GM18519 (cell line): Measurements from ENCODE around the gene PLXDC2.
"Not testable (repeated sequence)": the region's sequence is repeated elsewhere in the genome, so short reads cannot be mapped to it uniquely, and the experiment has no call there.

ENCODE experiments used
- ATAC-seq: cut with Tn5 transposase; IDR thresholded peaks from one replicate; pipeline ENCODE4 v1.9.1; 2021; ENCODE audit warnings: mild to moderate bottlenecking, moderate library complexity; ENCODE audit not compliant: unreplicated experiment, low FRiP score

The PLXDC2 gene

GRCh38 chr10:19816411-19817230 lies at the start of gene PLXDC2:
PLXDC2 (plus strand) TSS chr10:19816432.
- no peak for ATAC-seq

DNA sequence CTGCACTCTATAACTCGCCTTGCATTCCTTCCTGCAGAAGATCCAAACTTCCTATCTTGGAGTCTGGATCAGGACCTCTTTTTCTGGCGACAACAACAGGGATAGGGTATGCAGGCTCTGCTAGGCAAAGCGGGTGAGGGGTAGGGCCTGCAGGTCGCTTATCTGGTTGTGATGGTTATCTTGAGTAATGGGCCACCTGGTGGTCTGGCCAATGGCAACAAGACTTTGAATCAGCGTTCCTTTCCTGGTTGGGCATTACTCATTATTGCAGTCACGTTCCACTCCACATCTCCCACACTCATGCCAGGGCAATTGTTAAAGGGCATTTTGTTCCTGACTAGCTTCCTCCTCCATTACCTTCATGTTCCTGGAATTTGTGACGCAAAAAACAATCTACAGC lies 48.4 kb upstream of the PLXDC2 start:
- no peak for ATAC-seq

DNA sequence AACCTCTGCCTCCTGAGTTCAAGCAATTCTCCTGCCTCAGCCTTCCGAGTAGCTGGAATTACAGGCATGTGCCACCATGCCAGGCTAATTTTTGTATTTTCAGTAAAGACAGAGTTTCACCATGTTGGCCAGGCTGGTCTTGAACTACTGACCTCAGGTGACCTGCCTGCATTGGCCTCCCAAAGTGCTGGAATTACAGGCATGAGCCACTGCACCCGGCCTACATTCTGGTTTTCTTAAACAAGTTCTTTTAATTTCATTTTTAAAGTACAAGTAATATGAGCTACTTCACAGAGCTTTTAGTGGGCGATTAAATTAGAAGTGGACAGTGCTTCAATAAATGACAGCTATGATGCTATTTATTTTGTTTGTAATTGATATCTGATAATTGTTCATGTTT lies 46.4 kb upstream of the PLXDC2 start:
- ATAC-seq: not testable (repeated sequence)

GRCh38 chr10:19772972-19773371 lies 43.3 kb upstream of the PLXDC2 start:
- no peak for ATAC-seq

DNA sequence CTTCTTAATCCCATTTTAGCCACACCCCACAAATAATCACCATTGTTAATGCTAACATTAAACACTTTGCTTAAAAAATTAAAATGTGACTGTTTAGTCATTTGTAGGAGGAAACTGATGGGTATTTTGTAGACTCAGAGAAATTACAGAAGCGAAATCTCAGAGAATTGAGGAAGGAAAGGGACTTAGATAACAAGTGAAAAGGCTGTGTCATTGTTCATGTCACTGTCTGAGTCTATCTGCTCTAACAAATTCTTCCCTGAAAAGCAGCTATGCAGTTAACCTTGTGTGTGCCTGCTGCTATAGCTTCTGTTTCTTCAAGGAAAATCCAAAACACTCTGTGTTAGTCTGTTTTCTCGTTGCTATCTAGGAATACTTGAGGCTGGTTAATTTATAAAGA lies 40.9 kb upstream of the PLXDC2 start:
- ATAC-seq: no peak

DNA sequence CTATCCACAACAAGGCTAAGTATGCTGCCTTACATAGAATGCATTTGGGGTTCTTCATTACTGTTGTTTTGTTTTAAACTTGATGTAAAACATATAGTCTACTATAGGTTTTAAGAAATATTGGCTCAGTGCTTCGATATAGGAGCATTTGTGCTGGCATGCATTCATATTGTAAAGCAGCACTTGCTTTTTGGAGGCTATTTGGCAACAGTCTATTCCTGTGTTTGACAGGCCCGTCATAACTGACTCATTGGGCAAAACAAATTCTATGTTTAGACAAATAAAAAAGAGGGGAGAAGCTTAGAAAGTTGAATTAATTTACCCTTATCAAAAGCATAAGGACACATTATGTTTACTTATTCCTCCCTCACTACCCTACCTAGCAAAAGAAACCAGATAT lies 38.4 kb upstream of the PLXDC2 start:
- no peak for ATAC-seq

DNA sequence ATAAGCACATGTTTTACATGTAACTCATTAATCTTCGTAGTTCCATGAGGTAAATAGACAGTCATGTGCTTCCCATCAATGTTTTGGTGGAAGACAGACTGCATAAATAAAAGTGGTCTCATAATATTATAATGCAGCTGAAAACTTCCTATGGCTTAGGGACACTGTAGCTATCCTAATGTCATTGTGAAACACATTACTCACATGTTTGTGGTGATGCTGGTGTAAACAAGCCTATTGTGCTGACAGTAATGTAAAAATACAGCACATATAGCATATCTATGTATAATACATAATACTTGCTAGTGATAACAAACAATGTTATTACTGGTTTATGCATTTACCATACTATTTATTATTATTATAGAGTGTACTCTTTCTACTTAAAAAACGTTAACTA lies 37.2 kb upstream of the PLXDC2 start:
- no peak for ATAC-seq

DNA sequence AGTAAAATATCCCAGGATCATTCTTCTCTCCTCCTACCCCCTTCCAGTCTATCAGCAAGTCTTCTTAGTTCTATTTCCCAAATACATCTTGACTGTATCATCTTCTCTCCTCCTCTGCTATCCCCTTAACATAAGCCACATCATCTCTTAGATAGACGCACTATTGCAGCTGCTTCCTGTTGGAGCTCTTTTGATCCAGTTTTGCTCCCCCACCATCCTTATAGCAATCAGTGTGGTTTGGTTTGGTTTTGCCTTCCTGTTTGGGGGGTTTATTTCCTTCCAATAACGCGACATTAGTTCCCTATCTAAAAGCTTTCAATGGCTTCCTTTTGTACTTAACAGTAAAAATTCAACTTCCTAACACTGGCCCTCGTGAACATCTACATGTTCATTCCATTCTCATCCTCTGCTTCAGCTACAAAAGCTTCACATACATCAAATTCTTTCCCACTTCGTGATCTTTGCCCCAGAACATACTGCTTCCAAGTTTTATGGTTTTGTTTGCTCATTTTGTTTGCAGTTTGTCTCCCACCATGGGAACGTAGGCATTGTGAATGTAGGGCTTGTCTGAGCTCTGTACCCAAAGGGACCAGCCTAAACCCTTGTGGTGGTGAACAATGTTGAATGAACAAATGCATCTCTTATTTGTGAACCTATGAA lies 33.7 kb upstream of the PLXDC2 start:
- no peak for ATAC-seq

DNA sequence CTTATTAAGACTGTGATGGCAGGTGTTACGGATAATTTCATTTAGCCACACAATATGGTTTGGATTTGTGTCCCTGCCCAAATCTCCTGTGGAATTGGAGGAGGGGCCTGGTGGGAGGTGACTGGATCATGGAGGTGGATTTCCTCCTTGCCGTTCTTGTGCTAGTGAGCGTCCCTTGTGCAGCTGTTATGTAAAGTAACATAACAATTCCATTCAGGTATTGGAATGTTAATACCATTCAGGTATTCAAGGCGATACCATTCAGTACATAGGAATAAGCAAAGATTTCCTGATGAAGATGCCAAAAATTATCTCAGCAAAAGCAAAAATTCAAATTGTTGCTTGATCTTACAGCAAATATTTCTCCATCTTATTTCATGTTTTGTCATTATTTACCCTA lies 32.5 kb upstream of the PLXDC2 start:
- ATAC-seq: no peak

- ATAC-seq: no peak
These were observed 30.9 kb upstream of the PLXDC2 start for GRCh38 chr10:19785366-19785765.

GRCh38 chr10:19788075-19788686 lies 28.1 kb upstream of the PLXDC2 start:
- peak; percentile 94 for ATAC-seq

DNA sequence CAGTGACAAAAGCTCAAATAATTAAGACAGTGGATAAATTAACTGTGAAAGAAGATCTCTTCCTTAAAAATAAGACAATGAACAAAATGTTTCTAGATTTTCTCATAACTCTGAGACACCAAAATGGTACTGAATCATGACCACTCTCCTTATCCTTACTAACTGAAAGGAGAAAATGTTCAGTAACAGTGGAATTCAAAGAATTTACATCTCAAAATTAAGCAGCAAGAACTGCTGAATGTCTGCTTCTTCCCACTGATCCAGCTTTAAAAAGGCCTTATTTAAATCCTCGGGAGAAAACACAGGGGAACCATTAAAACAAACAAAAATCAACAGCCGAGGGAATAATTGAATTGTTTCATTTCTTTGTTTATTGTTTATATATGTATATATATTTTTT lies 27.3 kb upstream of the PLXDC2 start:
- ATAC-seq: no peak

DNA sequence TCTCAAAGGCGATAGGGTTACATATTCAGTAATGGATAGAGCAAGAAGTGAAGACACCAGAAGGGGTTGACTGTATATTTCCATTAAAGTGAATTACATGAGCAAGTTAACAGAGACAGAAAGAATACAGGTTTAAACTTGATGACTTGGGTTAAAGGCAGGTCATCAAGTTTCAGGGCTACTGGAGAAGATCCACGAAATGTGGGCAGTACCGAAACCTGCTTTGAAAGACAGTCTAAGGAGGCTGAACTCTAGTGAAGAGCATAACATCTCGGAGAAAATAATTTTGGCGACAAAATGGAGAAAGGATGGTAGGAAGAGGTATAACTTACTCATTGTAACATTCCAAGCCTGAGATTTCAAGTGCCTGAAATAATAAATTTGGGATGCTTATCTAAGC lies 26.6 kb upstream of the PLXDC2 start:
- no peak for ATAC-seq

DNA sequence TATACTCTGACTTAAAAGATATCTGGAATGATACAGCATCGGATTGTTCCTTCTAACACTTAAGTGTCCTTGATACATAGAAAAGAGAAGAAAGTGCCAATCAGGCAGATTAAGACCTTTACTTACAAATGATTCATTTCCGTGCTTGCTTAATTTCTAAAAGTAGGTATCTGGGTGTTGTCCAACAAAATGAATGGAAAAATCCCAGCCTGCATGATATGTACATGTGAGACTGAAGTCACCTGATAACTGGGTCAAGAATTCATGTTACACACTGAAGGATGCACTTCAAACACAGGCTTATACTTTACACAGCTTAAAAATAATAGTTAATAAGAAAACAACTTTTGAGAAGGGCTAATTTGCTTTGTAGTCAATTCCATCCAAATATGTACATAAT lies 25.2 kb upstream of the PLXDC2 start:
- no peak for ATAC-seq

DNA sequence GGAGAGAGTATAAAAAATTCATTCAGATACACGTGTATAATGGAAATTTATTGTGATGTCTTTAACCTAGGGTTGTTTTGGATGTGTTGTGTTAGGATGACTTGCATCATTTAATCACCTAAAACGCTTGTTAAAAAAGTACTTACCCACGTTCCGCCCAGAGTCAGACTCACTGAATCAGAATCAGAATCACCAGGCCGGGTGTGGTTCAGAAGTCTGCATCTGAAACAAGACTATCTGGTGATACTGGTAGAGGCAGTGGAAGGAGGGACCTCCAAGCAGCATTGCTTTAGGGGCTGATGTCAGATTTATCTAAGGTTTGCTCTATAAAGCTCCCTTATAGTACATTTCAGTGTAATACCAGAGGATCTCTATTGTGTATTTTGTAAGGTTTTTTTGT lies 20.5 kb upstream of the PLXDC2 start:
- ATAC-seq: no peak

DNA sequence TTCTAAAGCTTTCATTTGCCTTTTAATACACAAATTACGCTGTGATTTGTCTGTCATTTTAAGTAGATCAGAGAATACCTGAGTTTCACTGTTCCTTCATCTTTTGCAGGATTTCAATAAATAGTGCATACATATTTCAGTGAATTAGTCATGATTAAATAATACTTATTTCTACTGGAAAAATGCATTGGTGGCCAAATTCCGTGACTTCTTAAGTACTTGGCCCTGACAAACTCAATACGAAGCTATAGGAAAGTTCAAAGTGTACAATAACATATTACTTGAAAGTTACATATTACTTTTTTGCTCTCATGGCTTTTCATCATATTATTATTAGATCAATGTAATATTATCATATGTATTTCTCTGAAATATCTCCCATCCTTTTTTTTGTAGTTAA lies 16.1 kb upstream of the PLXDC2 start:
- ATAC-seq: no peak

- ATAC-seq: no peak
These were observed 14.9 kb upstream of the PLXDC2 start for GRCh38 chr10:19801369-19801768.

- no peak for ATAC-seq
These were observed 12.6 kb upstream of the PLXDC2 start for GRCh38 chr10:19803676-19804075.

DNA sequence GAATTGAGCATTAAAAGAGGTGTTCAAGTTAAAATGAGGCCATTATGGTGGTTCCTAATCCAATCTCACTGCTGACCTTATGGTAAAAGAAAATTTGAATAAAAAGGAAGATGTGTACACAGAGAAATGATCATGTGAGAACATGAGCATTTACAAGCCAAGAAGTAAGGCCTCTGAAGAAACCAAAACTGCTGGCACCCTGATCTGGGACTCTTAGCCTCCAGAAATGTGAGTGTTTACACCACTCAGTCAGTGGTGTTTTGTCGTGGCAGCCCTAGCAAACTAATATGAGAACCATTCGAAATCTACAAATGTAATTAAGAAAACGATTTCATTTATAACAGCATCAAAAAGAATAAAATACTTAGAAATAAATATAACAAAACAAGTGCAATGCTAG lies 6.8 kb upstream of the PLXDC2 start:
- no peak for ATAC-seq

- no peak for ATAC-seq
These were observed 4.7 kb upstream of the PLXDC2 start for GRCh38 chr10:19811540-19811939.

GRCh38 chr10:19812976-19813375 lies 3.3 kb upstream of the PLXDC2 start:
- no peak for ATAC-seq
